PC-9 (cell line): ENCODE measurements around the gene TRPV2. TPM values are rescaled to one million over a fixed set of nuclear protein-coding genes. Genes with fewer than 3 reads are reported as not detected.
A peak's percentile ranks its signal among the peaks of the same experiment; 100 is the strongest.

ENCODE experiments used
- BruUV-seq: library from RNA; stranded (reverse); fragments of 400-500 nt; replicated peaks from 2 replicates; lab custom pipeline; 2021; lab: Mats Ljungman, UMichigan
- CTCF ChIA-PET: fragments of 300-600 bp; sonication (Branson Sonifier 250); formaldehyde crosslinking; loops from one replicate; lab custom pipeline; 2022; ENCODE audit warnings: antibody characterized with exemption; lab: Charles Lee
- POLR2A ChIA-PET: fragments of 300-600 bp; sonication (Branson Sonifier 250); formaldehyde crosslinking; loops from one replicate; lab custom pipeline; 2022; ENCODE audit warnings: antibody characterized with exemption; ENCODE audit not compliant: unreplicated experiment; lab: Charles Lee
- DNase-seq, 2 experiments: peaks; one replicate each; pipeline versions ENCODE4 v3.0.0 to v3.0.0-alpha.2; 2015 to 2022; ENCODE audit warnings: mixed read lengths in 1 of 2
- H2AFZ ChIP-seq: fragments of 200-600 bp; sonication (generic); 2 replicates; pipeline ENCODE4 v1.8.1; 2017; ENCODE audit warnings: antibody characterized with exemption
- H3F3A ChIP-seq: fragments of 200-600 bp; sonication (generic); 2 replicates; pipeline ENCODE4 v1.8.1; 2017; ENCODE audit warnings: antibody characterized with exemption, mild to moderate bottlenecking, low read depth; ENCODE audit not compliant: insufficient read depth
- H3K27ac ChIP-seq: fragments of 200-600 bp; sonication (generic); 2 replicates; pipeline ENCODE4 v1.6.1; 2016; ENCODE audit warnings: mixed run types
- H3K27me3 ChIP-seq: fragments of 200-600 bp; sonication (generic); 2 replicates; pipeline ENCODE4 v1.6.1; 2016; ENCODE audit warnings: low read depth, mixed run types; ENCODE audit not compliant: insufficient read depth
- H3K36me3 ChIP-seq: fragments of 200-600 bp; sonication (generic); 2 replicates; pipeline ENCODE4 v1.6.1; 2016; ENCODE audit warnings: low read depth, mixed run types
- H3K4me1 ChIP-seq: fragments of 200-600 bp; sonication (generic); replicated peaks from 2 replicates; pipeline ENCODE4 v1.6.1; 2016; ENCODE audit warnings: mixed run types; ENCODE audit not compliant: insufficient read depth
- H3K4me2 ChIP-seq: fragments of 200-600 bp; sonication (generic); 2 replicates; pipeline ENCODE4 v1.6.1; 2017; ENCODE audit warnings: mixed run types
- H3K4me3 ChIP-seq: fragments of 200-600 bp; sonication (generic); 2 replicates; pipeline ENCODE4 v1.6.1; 2016; ENCODE audit warnings: mixed run types
- H3K79me2 ChIP-seq: fragments of 200-600 bp; sonication (generic); 2 replicates; pipeline ENCODE4 v1.6.1; 2017; ENCODE audit warnings: low read depth, mixed run types
- H3K9me2 ChIP-seq: fragments of 200-600 bp; sonication (generic); 2 replicates; pipeline ENCODE4 v1.8.1; 2017; ENCODE audit warnings: mild to moderate bottlenecking; ENCODE audit not compliant: insufficient read depth
- H3K9me3 ChIP-seq: fragments of 200-600 bp; sonication (generic); 2 replicates; pipeline ENCODE4 v1.8.1; 2016; ENCODE audit warnings: low read depth; ENCODE audit not compliant: insufficient read depth
- H4K20me1 ChIP-seq: fragments of 200-600 bp; sonication (generic); 2 replicates; pipeline ENCODE4 v1.8.1; 2017; ENCODE audit not compliant: insufficient read depth
- EZH2 ChIP-seq: fragments of 200-600 bp; sonication (generic); IDR thresholded peaks from 2 replicates; pipeline ENCODE4 v1.8.0; 2017; ENCODE audit warnings: antibody characterized with exemption, low read depth
- intact Hi-C: fragments of 100-400 bp; cut with micrococcal nuclease; formaldehyde crosslinking; loops from one replicate; pipeline ENCODE4 v1.10.0; 2022; ENCODE audit not compliant: unreplicated experiment
- total RNA-seq: library from RNA; stranded (reverse); gene quantifications from 2 replicates; pipeline ENCODE4 v1.2.3, GENCODE V29; 2021
- TF ChIP-seq, protein P1 (sequence below): fragments of 200-600 bp; sonication (generic); conservative IDR thresholded peaks from 2 replicates; pipeline ENCODE4 v1.6.1; 2017; ENCODE audit warnings: mixed run types, antibody characterized with exemption, mild to moderate bottlenecking, moderate library complexity

Gene TRPV2
- total RNA-seq, 1 experiment from 2014 or later: 5.3 TPM

DNA sequence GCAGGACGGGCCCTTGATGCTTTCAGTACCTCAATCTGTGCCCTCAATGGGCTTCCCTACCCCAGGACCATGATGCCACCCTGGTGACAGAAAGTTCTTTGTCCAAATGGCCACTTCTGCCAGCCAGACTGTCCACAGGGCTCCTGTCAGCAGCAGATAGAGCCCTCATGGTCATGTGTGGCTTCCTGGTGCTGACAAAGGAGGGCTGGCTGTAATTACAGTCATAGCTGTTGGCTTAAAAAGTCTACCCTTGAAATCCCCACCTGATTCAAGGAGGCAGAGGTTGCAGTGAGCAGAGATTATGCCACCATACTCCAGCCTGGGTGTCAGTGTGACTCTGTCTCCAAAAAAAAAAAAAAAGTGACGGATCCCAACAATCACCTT, 3.3 kb downstream of the TRPV2 start:
- Histone ChIP-seq H3K36me3 (no peaks in the 10 kb centered on the region), H3K4me2 (peak overlapping the region; percentile 56; the same call in 1 of the 2 replicates), H3K4me3 (no peak overlapping the region), H4K20me1 (no peaks in the 10 kb centered on the region), H3K9me3 (no peaks in the 10 kb centered on the region), H3K27ac (peak overlapping the region; percentile 71), H3K4me1 (peaks cover 38% of the 10 kb centered on the region), H3K27me3 (no peaks in the 10 kb centered on the region), H3K9me2 (no peaks in the 10 kb centered on the region), H3K79me2 (no peaks in the 10 kb centered on the region), H2AFZ (no peak overlapping the region), H3F3A (peaks cover 26% of the 10 kb centered on the region)
- no peak for TF ChIP-seq EZH2
- TF ChIP-seq, protein P1, sequence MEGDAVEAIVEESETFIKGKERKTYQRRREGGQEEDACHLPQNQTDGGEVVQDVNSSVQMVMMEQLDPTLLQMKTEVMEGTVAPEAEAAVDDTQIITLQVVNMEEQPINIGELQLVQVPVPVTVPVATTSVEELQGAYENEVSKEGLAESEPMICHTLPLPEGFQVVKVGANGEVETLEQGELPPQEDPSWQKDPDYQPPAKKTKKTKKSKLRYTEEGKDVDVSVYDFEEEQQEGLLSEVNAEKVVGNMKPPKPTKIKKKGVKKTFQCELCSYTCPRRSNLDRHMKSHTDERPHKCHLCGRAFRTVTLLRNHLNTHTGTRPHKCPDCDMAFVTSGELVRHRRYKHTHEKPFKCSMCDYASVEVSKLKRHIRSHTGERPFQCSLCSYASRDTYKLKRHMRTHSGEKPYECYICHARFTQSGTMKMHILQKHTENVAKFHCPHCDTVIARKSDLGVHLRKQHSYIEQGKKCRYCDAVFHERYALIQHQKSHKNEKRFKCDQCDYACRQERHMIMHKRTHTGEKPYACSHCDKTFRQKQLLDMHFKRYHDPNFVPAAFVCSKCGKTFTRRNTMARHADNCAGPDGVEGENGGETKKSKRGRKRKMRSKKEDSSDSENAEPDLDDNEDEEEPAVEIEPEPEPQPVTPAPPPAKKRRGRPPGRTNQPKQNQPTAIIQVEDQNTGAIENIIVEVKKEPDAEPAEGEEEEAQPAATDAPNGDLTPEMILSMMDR: no peak
- BruUV-seq: no TSS peak
- DNase-seq: no peak
- POLR2A ChIA-PET: interaction anchor here (0.6 to 0.7 kb wide), 4 partner anchors 10 to 420 kb away, joined by 3 to 8 read pairs (median 4); no protein-coding TSS in a partner anchor
- CTCF ChIA-PET: interaction anchor here (0.5 to 1.2 kb wide), 2 partner anchors 20 to 22 kb away, joined by 3 to 4 read pairs; no protein-coding TSS in a partner anchor
- intact Hi-C loops: loop anchor here (1.0 to 2.0 kb wide), 2 partner anchors 20 to 32 kb away; no protein-coding TSS in a partner anchor

DNA sequence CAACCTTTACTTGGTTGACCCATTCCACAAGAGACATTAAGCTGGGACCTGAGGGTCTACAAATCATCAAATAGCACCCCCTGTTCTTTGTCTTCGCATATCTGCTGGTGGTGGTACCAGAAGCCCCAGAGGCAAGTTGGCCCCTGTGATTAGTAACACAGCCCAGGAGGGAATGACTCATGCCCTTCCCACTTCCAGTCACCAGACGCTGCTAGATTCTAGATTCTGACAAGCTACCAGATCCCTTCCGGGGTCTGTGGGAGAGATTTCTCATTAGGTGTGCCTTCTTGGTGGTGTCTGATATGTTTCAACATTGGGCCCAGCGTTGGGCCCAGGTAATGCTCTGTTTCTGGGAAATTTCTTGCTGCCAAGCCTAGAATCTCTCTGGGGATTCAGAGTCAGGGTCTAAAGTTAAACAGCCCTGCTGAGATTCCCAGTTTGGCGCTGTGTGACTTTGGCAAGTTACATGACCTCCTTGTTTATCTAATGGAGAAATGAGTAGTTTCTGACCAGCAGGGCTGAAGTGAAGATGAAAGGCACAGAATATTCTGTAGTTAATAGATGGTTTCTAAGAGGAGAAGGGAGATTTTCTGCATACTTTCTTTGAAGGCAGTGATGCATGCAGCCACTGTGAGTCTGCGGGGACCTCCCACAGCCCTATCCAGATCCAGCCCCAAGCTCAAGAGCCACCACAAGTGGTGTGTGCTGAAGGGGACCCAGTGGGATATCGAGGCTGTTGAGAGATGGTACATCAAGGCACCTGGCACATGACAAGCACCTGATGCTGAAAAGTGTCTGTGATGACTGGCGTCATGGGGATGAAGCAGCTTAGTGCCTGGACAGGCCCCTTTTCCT, 3.9 kb downstream of the TRPV2 start:
- Histone ChIP-seq H2AFZ (peak overlapping the region; percentile 52; the same call in 1 of the 2 replicates), H3F3A (peaks cover 26% of the 10 kb centered on the region), H4K20me1 (no peaks in the 10 kb centered on the region), H3K27me3 (no peaks in the 10 kb centered on the region), H3K9me2 (no peaks in the 10 kb centered on the region), H3K4me3 (peak overlapping the region; percentile 22; the same call in 1 of the 2 replicates), H3K4me2 (peak overlapping the region; percentile 56), H3K79me2 (no peaks in the 10 kb centered on the region), H3K9me3 (no peaks in the 10 kb centered on the region), H3K27ac (peak overlapping the region; percentile 71), H3K4me1 (peaks cover 38% of the 10 kb centered on the region), H3K36me3 (no peaks in the 10 kb centered on the region)
- intact Hi-C loops: loop anchor here (1.0 to 2.0 kb wide), 2 partner anchors 20 to 33 kb away; no protein-coding TSS in a partner anchor
- BruUV-seq: TSS peak; percentile 78
- CTCF ChIA-PET: interaction anchor here (0.5 to 1.2 kb wide), 2 partner anchors 19 to 22 kb away, joined by 3 to 4 read pairs; no protein-coding TSS in a partner anchor
- DNase-seq: peak; percentile 66 to 81
- TF ChIP-seq, protein P1: no peak
- no peak for TF ChIP-seq EZH2
- POLR2A ChIA-PET: interaction anchor here (0.6 to 0.7 kb wide), 3 partner anchors 9 to 420 kb away, joined by 3 to 8 read pairs (median 4); no protein-coding TSS in a partner anchor

DNA sequence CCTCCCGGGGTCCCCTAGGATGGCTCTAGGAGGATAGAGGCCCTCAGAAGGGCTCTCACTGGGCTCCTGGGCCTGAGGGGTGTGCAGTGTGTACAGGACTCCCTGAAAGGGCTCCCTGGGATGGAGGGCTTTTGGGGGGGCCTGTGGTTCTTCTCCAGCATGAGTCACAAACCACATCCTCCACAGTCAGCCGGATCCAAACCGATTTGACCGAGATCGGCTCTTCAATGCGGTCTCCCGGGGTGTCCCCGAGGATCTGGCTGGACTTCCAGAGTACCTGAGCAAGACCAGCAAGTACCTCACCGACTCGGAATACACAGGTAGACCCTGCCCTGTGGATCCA, 4.5 kb downstream of the TRPV2 start:
- no TSS peak for BruUV-seq
- no peaks in the 10 kb centered on the region for H3K36me3 ChIP-seq
- peak; percentile 53 to 63 for DNase-seq
- H4K20me1 ChIP-seq: no peaks in the 10 kb centered on the region
- H3K27me3 ChIP-seq: no peaks in the 10 kb centered on the region
- H3K4me3 ChIP-seq: peak overlapping the region; percentile 22; the same call in 1 of the 2 replicates
- intact Hi-C loops: loop anchor here (1.0 to 2.0 kb wide), 2 partner anchors 19 to 34 kb away; no protein-coding TSS in a partner anchor
- H3K4me2 ChIP-seq: peak overlapping the region; percentile 56
- TF ChIP-seq, protein P1: no peak
- TF ChIP-seq EZH2: no peak
- peak overlapping the region; percentile 52; the same call in 1 of the 2 replicates for H2AFZ ChIP-seq
- ChIA-PET CTCF (interaction anchor here (1.2 kb wide), 1 partner anchor 19 kb away, joined by 3 read pairs; no protein-coding TSS in a partner anchor), POLR2A (no interaction called here)
- H3F3A ChIP-seq: peaks cover 26% of the 10 kb centered on the region
- H3K79me2 ChIP-seq: no peaks in the 10 kb centered on the region
- H3K9me3 ChIP-seq: no peaks in the 10 kb centered on the region
- peak overlapping the region; percentile 71 for H3K27ac ChIP-seq
- peaks cover 38% of the 10 kb centered on the region for H3K4me1 ChIP-seq
- H3K9me2 ChIP-seq: no peaks in the 10 kb centered on the region
